Gastroesophageal sphincter (tissue), 4 donors: ENCODE results near the gene PIK3C2G. TPM values are rescaled to one million over a fixed set of nuclear protein-coding genes. Genes with fewer than 3 reads are reported as not detected.

ENCODE experiments used
- ATAC-seq: fragments of 150-250 bp; one replicate; pipeline ENCODE4 v1.9.1; 2016; ENCODE audit warnings: mild to moderate bottlenecking, moderate library complexity
- H3K27ac ChIP-seq, 4 donors: fragments of 200-600 bp; sonication (generic) in 3 of 4; 1 replicate in 3 of 4; 2 replicates in 1 of 4; pipeline ENCODE4 v1.5.1; 2016 to 2019
- H3K27me3 ChIP-seq: fragments of 200-600 bp; sonication (generic); one replicate; pipeline ENCODE4 v1.5.1; 2019
- H3K36me3 ChIP-seq, 2 donors: fragments of 200-600 bp; sonication (generic); one replicate each; pipeline ENCODE4 v1.5.1; 2019; ENCODE audit warnings: control low read depth in 1 of 2
- H3K4me1 ChIP-seq, 3 donors: fragments of 200-600 bp; sonication (generic); 1 replicate in 2 of 3; 2 replicates in 1 of 3; pipeline ENCODE4 v1.5.1; 2016 to 2019; ENCODE audit warnings: control low read depth in 2 of 3
- H3K4me3 ChIP-seq, 2 donors: fragments of 200-600 bp; sonication (generic); one replicate each; pipeline ENCODE4 v1.5.1; 2019; ENCODE audit warnings: mild to moderate bottlenecking in 1 of 2, moderate library complexity in 1 of 2
- H3K9me3 ChIP-seq, 3 donors: fragments of 200-600 bp; sonication (generic); one replicate each; pipeline ENCODE4 v1.5.1; 2017 to 2019; ENCODE audit warnings: control low read depth in 2 of 3
- CTCF ChIP-seq, 4 experiments: fragments of 200-600 bp in 2 of 4; fragments of 450-650 bp in 2 of 4; sonication (generic) in 1 of 4; IDR thresholded peaks; one replicate each; pipeline ENCODE4 v1.5.1; 2017 to 2019; ENCODE audit warnings: antibody characterized with exemption in 4 of 4, mild to moderate bottlenecking in 2 of 4, moderate library complexity in 2 of 4
- EP300 ChIP-seq: sonication (generic); formaldehyde crosslinking; IDR thresholded peaks from one replicate; pipeline ENCODE4 v1.6.1; 2017; ENCODE audit warnings: antibody characterized with exemption, mild to moderate bottlenecking
- POLR2A ChIP-seq, 2 donors: fragments of 450-650 bp; IDR thresholded peaks; one replicate each; pipeline ENCODE4 v1.6.1; 2017; ENCODE audit warnings: antibody characterized with exemption in 2 of 2, mild to moderate bottlenecking in 2 of 2, moderate library complexity in 1 of 2
- POLR2AphosphoS5 ChIP-seq: sonication (generic); formaldehyde crosslinking; IDR thresholded peaks from one replicate; pipeline ENCODE4 v1.6.1; 2017; ENCODE audit warnings: antibody characterized with exemption
- WGBS, 2 donors: methylation state at CpG; one replicate each; pipeline ENCODE4 v1.1.5; 2018; ENCODE audit warnings: low coverage in 1 of 2; 5-methylcytosine and 5-hydroxymethylcytosine counted together
- total RNA-seq, 4 donors: library from RNA; depleted of rRNA; stranded (reverse); fragments of >200 nt; gene quantifications; one replicate each; pipeline ENCODE4 v1.1.0, GENCODE V29; 2016

PIK3C2G gene
- total RNA-seq, 4 donors from 2014 or later = 0.40 to 0.79 (median 0.69) TPM; not detected in 1

DNA sequence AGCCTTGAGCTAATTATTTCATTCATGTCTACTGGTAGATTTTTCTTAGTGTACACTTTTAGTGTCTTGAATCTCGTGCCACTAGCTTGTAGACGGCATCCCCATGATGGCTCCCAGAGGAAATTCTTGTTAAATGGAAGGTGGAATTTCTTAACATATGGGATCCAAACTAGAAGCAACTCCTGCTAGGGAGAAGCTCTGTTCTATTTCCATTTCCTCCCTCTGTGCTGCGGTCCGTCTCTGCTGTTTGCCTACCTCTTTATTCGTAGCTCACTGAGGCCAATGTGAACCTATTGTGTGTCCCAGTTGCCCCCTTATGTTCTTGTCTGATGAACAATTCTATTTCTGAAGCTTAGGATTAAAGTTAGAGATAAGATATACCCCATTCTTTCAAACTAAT is 588 bp downstream of the PIK3C2G start:
- Histone ChIP-seq H3K36me3 (no peaks in the 10 kb centered on the region), H3K4me3 (no peak overlapping the region), H3K9me3 (no peaks in the 10 kb centered on the region), H3K27ac (no peak overlapping the region), H3K4me1 (no peaks in the 10 kb centered on the region), H3K27me3 (no peaks in the 10 kb centered on the region)
- TF ChIP-seq POLR2AphosphoS5 = no peak
- WGBS, 2 donors = 84 to 90% methylated on average over 4 of the region's 5 CpGs
- no peak for ATAC-seq

DNA sequence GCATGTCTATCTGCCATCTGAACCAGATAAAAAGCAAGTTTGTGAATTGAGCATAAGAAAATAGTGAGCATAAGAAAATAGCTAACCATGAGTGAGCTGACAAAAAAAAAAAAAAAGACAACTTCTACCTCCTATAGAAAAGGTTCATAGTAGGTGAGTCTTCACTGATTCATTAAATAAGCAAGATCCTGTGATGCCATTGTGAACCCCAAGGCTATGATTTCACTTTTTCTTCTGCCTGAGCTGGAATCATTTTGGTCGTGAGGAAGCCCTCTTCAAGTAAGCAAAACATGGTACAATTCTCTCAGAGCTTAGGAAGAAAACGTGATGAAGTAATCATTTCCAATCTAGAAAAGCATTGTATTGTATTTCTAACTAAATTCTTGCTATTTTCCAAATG is 1.2 kb downstream of the PIK3C2G start:
- Histone ChIP-seq H3K36me3 (no peaks in the 10 kb centered on the region), H3K4me1 (no peaks in the 10 kb centered on the region), H3K27me3 (no peaks in the 10 kb centered on the region), H3K27ac (no peak overlapping the region), H3K4me3 (no peak overlapping the region), H3K9me3 (no peaks in the 10 kb centered on the region)
- ATAC-seq = no peak
- WGBS, 2 donors = 59 to 79% methylated on average over 2 of the region's 2 CpGs
- no peak for TF ChIP-seq POLR2A (IDR thresholded peaks at IDR 0.05)
- TF ChIP-seq POLR2AphosphoS5 = no peak

- ATAC-seq = no peak
- Histone ChIP-seq H3K36me3 (no peaks in the 10 kb centered on the region), H3K27me3 (no peaks in the 10 kb centered on the region), H3K4me3 (no peak overlapping the region), H3K4me1 (no peaks in the 10 kb centered on the region), H3K9me3 (no peaks in the 10 kb centered on the region), H3K27ac (no peak overlapping the region)
- TF ChIP-seq POLR2A (IDR thresholded peaks at IDR 0.05) (no peak), POLR2AphosphoS5 (no peak), CTCF (IDR thresholded peaks at IDR 0.05) (no peak), EP300 (no peak)
- WGBS, 2 donors = 100% methylated on average over 1 of the region's 1 CpG
Measured at GRCh38 chr12:18264581-18265075, 3.3 kb downstream of the PIK3C2G start.

DNA sequence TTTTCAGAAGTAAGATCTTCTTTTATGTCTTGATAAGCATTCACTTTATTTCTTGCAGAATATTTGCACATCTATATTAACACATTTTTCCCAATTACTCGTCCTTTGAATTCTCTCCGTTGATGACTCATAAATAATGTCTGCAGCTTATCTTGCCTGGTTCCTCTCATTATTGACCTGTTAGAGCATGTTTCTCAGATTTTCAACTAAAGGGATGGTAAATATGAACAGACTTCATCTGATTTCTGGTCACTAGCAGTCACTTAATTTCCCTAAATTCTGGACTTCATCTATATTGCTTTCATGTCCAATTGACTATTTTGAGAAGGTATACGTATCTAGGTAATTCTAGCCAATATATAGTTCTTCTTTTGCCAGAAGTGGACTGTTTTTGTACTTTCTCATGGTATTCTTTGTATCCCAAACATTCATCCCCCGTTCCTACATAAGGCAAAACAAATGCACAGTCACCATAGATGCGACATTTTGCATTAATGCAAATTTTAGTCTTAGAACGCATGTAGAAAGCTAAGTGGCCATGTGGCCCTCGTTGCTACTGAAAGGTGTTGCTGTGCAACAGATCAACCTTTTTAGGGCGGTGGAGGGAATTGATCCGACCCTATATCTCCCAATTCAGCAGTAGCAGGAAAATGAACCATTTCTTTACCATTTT is 6.2 kb downstream of the PIK3C2G start:
- TF ChIP-seq EP300 (no peak), POLR2A (IDR thresholded peaks at IDR 0.05) (no peak), CTCF (IDR thresholded peaks at IDR 0.05) (no peak), POLR2AphosphoS5 (no peak)
- Histone ChIP-seq H3K27ac (no peak overlapping the region), H3K4me3 (no peak overlapping the region), H3K27me3 (no peaks in the 10 kb centered on the region), H3K9me3 (no peaks in the 10 kb centered on the region), H3K36me3 (no peaks in the 10 kb centered on the region), H3K4me1 (no peaks in the 10 kb centered on the region)
- 85 to 90% methylated on average over 8 to 9 of the region's 9 CpGs for WGBS, 2 donors
- ATAC-seq = no peak

GRCh38 chr12:18270958-18271460 is 9.7 kb downstream of the PIK3C2G start:
- no peaks in the 10 kb centered on the region for H3K4me1 ChIP-seq
- H3K9me3 ChIP-seq = no peaks in the 10 kb centered on the region
- no peak for ATAC-seq
- H3K27ac ChIP-seq = no peak overlapping the region
- H3K36me3 ChIP-seq = no peaks in the 10 kb centered on the region
- H3K4me3 ChIP-seq = no peak overlapping the region
- WGBS, 2 donors = 69 to 79% methylated on average over 3 of the region's 3 CpGs
- no peak for TF ChIP-seq POLR2A (IDR thresholded peaks at IDR 0.05)
- TF ChIP-seq CTCF (IDR thresholded peaks at IDR 0.05) = no peak
- TF ChIP-seq POLR2AphosphoS5 = no peak
- TF ChIP-seq EP300 = no peak
- H3K27me3 ChIP-seq = no peaks in the 10 kb centered on the region

GRCh38 chr12:18275981-18276380 is 14.7 kb downstream of the PIK3C2G start:
- Histone ChIP-seq H3K36me3 (no peaks in the 10 kb centered on the region), H3K4me1 (no peaks in the 10 kb centered on the region), H3K9me3 (no peaks in the 10 kb centered on the region), H3K27ac (no peak overlapping the region), H3K27me3 (no peaks in the 10 kb centered on the region), H3K4me3 (no peak overlapping the region)
- 93% methylated on average over 1 of the region's 1 CpG; no CpG with 5 or more reads in 1 of the 2 donors for WGBS, 2 donors
- ATAC-seq = no peak
- TF ChIP-seq POLR2A (IDR thresholded peaks at IDR 0.05) (no peak), POLR2AphosphoS5 (no peak), CTCF (IDR thresholded peaks at IDR 0.05) (no peak)
